H1 (cell line): Measurements from ENCODE around the gene CADM1. TPM values are rescaled to one million over a fixed set of nuclear protein-coding genes. Genes with fewer than 3 reads are reported as not detected.

Source experiments
- BACH1 ChIP-seq: IDR thresholded peaks from 2 replicates; pipeline ENCODE4 v1.6.1; 2012; ENCODE audit warnings: low read length, improper control_type of control experiment
- CHD1 ChIP-seq: IDR thresholded peaks from 2 replicates; pipeline ENCODE4 v1.6.1; 2012; ENCODE audit warnings: low read depth, low read length, improper control_type of control experiment
- SIX5 ChIP-seq: IDR thresholded peaks from 2 replicates; pipeline ENCODE4 v1.6.1; 2011; ENCODE audit warnings: mild to moderate bottlenecking, low read depth, low read length
- ZNF274 ChIP-seq: IDR thresholded peaks from 2 replicates; pipeline ENCODE4 v1.7.0; 2012; ENCODE audit warnings: low read length, borderline replicate concordance; ENCODE audit errors: extremely low read depth
- polyA plus RNA-seq, 7 experiments: library from polyadenylated mRNA; depleted of rRNA in 3 of 7; stranded (reverse) in 5 of 7; unstranded in 2 of 7; fragments of >200 nt in 5 of 7; fragments of 200-250 nt in 2 of 7; gene quantifications; 1 replicate in 5 of 7; 2 replicates in 1 of 7; 4 replicates in 1 of 7; pipeline versions ENCODE4 v1.2.1 to v1.2.3, GENCODE V29; 2011 to 2013; ENCODE audit warnings: missing spikeins in 2 of 7, mixed read lengths in 2 of 7
- total RNA-seq: library from RNA; stranded (reverse); fragmentation: NEBNext Ultra II Directional; extraction: Animal tissue kit (Norgen Biotek cat#: 25700); gene quantifications from 2 replicates; pipeline ENCODE4 v1.2.1, GENCODE V29; 2021
- TF ChIP-seq, protein P1 (sequence below): fragments of 300-600 bp; sonication (generic); IDR thresholded peaks from 2 replicates; pipeline ENCODE4 v1.7.1; 2012; ENCODE audit warnings: low read length, moderate library complexity, mild to moderate bottlenecking, inconsistent platforms; ENCODE audit not compliant: insufficient replicate concordance

CADM1 gene
- total and polyA plus RNA-seq, 2 of the 8 experiments (the other 6 are each of a cell fraction or from before 2014, with no cell fraction given): 8.3 to 25.3 TPM

DNA sequence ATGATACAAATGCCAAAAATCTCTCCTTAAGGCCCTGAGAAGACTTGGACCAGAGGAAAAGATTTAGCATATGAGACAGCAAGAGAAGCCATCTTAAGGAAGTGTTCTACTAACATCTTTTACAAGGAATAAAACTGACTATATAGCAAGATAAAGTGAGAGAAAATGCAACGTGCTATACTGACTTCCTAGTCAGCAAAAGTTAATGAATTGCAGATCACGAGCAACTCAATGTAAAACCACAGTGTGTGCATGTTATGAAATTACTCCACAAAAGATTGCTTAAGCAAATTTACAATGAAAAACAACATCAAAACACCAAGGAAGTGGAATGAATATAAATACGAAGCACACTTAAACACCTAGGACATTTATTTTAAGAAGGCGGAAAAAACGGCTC, 187.5 kb downstream of the CADM1 start (continued):
- TF ChIP-seq SIX5: no peak
- no peak for TF ChIP-seq ZNF274
- TF ChIP-seq CHD1: no peak
- TF ChIP-seq, protein P1, sequence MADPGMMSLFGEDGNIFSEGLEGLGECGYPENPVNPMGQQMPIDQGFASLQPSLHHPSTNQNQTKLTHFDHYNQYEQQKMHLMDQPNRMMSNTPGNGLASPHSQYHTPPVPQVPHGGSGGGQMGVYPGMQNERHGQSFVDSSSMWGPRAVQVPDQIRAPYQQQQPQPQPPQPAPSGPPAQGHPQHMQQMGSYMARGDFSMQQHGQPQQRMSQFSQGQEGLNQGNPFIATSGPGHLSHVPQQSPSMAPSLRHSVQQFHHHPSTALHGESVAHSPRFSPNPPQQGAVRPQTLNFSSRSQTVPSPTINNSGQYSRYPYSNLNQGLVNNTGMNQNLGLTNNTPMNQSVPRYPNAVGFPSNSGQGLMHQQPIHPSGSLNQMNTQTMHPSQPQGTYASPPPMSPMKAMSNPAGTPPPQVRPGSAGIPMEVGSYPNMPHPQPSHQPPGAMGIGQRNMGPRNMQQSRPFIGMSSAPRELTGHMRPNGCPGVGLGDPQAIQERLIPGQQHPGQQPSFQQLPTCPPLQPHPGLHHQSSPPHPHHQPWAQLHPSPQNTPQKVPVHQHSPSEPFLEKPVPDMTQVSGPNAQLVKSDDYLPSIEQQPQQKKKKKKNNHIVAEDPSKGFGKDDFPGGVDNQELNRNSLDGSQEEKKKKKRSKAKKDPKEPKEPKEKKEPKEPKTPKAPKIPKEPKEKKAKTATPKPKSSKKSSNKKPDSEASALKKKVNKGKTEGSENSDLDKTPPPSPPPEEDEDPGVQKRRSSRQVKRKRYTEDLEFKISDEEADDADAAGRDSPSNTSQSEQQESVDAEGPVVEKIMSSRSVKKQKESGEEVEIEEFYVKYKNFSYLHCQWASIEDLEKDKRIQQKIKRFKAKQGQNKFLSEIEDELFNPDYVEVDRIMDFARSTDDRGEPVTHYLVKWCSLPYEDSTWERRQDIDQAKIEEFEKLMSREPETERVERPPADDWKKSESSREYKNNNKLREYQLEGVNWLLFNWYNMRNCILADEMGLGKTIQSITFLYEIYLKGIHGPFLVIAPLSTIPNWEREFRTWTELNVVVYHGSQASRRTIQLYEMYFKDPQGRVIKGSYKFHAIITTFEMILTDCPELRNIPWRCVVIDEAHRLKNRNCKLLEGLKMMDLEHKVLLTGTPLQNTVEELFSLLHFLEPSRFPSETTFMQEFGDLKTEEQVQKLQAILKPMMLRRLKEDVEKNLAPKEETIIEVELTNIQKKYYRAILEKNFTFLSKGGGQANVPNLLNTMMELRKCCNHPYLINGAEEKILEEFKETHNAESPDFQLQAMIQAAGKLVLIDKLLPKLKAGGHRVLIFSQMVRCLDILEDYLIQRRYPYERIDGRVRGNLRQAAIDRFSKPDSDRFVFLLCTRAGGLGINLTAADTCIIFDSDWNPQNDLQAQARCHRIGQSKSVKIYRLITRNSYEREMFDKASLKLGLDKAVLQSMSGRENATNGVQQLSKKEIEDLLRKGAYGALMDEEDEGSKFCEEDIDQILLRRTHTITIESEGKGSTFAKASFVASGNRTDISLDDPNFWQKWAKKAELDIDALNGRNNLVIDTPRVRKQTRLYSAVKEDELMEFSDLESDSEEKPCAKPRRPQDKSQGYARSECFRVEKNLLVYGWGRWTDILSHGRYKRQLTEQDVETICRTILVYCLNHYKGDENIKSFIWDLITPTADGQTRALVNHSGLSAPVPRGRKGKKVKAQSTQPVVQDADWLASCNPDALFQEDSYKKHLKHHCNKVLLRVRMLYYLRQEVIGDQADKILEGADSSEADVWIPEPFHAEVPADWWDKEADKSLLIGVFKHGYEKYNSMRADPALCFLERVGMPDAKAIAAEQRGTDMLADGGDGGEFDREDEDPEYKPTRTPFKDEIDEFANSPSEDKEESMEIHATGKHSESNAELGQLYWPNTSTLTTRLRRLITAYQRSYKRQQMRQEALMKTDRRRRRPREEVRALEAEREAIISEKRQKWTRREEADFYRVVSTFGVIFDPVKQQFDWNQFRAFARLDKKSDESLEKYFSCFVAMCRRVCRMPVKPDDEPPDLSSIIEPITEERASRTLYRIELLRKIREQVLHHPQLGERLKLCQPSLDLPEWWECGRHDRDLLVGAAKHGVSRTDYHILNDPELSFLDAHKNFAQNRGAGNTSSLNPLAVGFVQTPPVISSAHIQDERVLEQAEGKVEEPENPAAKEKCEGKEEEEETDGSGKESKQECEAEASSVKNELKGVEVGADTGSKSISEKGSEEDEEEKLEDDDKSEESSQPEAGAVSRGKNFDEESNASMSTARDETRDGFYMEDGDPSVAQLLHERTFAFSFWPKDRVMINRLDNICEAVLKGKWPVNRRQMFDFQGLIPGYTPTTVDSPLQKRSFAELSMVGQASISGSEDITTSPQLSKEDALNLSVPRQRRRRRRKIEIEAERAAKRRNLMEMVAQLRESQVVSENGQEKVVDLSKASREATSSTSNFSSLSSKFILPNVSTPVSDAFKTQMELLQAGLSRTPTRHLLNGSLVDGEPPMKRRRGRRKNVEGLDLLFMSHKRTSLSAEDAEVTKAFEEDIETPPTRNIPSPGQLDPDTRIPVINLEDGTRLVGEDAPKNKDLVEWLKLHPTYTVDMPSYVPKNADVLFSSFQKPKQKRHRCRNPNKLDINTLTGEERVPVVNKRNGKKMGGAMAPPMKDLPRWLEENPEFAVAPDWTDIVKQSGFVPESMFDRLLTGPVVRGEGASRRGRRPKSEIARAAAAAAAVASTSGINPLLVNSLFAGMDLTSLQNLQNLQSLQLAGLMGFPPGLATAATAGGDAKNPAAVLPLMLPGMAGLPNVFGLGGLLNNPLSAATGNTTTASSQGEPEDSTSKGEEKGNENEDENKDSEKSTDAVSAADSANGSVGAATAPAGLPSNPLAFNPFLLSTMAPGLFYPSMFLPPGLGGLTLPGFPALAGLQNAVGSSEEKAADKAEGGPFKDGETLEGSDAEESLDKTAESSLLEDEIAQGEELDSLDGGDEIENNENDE: no peak
- TF ChIP-seq BACH1: no peak
